Upper lobe of right lung (tissue), 1 donor: ENCODE results near the gene CFAP299. TPM values are rescaled to one million over a fixed set of nuclear protein-coding genes. Genes with fewer than 3 reads are reported as not detected.

Experiments used
- ATAC-seq: fragments of 200-7000 bp; cut with Tn5 transposase; one replicate; pipeline ENCODE4 v1.9.1; 2020; ENCODE audit warnings: mild to moderate bottlenecking, moderate library complexity
- DNase-seq: peaks from one replicate; pipeline ENCODE4 v3.0.0-alpha.2; 2020
- H3K27ac ChIP-seq: fragments of 200-600 bp; one replicate; pipeline ENCODE4 v1.8.0; 2022
- H3K27me3 ChIP-seq: fragments of 200-600 bp; one replicate; pipeline ENCODE4 v1.8.0; 2022; ENCODE audit warnings: mild to moderate bottlenecking
- H3K36me3 ChIP-seq: fragments of 200-600 bp; one replicate; pipeline ENCODE4 v1.8.0; 2022
- H3K4me1 ChIP-seq: fragments of 200-600 bp; one replicate; pipeline ENCODE4 v1.8.0; 2022
- H3K4me3 ChIP-seq: fragments of 200-600 bp; one replicate; pipeline ENCODE4 v1.8.0; 2022; ENCODE audit warnings: mild to moderate bottlenecking
- H3K9me3 ChIP-seq: fragments of 200-600 bp; one replicate; pipeline ENCODE4 v1.8.0; 2022
- intact Hi-C: fragments of 100-400 bp; cut with DNase I; formaldehyde crosslinking; loops from one replicate; pipeline ENCODE4 v1.11.0; 2022
- total RNA-seq: library from RNA; stranded (reverse); fragmentation: NEBNext Ultra II Directional; extraction: Animal tissue kit (Norgen Biotek cat#: 25700); gene quantifications from one replicate; pipeline ENCODE4 v1.2.1, GENCODE V29; 2021
- TF ChIP-seq, protein P1 (sequence below): fragments of 200-600 bp; IDR thresholded peaks from one replicate; pipeline ENCODE4 v1.8.0; 2022; ENCODE audit warnings: antibody characterized with exemption
- donor health status: DM: no; HTN: yes; CAD: no; lungs with severe emphysema.

Gene CFAP299
- total RNA-seq, 1 donor from 2014 or later: not detected

DNA sequence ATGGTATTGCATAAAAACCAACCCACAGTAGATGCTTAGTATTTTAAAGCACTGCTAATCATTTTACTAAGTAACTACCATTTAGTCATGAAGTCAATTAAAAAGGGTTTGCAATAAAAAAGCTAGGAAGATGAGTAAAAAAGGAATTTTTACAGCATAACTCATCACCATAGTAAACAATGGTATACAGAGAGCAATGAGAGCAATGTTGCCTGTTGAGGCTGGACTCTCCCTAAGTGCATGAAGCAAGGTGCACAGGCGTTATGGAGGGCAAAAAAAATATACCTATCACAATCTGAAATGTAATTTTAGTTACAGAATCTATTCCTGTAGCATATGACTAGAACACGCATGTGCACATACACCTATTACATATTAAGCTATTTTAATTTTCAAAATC is 565.4 kb downstream of the CFAP299 start:
- no peak for DNase-seq
- Histone ChIP-seq H3K27ac (no peak overlapping the region), H3K9me3 (no peaks in the 10 kb centered on the region), H3K27me3 (no peaks in the 10 kb centered on the region), H3K4me1 (no peaks in the 10 kb centered on the region), H3K36me3 (no peaks in the 10 kb centered on the region), H3K4me3 (no peak overlapping the region)
- intact Hi-C loops: no loop called here
- TF ChIP-seq, protein P1, sequence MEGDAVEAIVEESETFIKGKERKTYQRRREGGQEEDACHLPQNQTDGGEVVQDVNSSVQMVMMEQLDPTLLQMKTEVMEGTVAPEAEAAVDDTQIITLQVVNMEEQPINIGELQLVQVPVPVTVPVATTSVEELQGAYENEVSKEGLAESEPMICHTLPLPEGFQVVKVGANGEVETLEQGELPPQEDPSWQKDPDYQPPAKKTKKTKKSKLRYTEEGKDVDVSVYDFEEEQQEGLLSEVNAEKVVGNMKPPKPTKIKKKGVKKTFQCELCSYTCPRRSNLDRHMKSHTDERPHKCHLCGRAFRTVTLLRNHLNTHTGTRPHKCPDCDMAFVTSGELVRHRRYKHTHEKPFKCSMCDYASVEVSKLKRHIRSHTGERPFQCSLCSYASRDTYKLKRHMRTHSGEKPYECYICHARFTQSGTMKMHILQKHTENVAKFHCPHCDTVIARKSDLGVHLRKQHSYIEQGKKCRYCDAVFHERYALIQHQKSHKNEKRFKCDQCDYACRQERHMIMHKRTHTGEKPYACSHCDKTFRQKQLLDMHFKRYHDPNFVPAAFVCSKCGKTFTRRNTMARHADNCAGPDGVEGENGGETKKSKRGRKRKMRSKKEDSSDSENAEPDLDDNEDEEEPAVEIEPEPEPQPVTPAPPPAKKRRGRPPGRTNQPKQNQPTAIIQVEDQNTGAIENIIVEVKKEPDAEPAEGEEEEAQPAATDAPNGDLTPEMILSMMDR: no peak
- ATAC-seq: no peak

DNA sequence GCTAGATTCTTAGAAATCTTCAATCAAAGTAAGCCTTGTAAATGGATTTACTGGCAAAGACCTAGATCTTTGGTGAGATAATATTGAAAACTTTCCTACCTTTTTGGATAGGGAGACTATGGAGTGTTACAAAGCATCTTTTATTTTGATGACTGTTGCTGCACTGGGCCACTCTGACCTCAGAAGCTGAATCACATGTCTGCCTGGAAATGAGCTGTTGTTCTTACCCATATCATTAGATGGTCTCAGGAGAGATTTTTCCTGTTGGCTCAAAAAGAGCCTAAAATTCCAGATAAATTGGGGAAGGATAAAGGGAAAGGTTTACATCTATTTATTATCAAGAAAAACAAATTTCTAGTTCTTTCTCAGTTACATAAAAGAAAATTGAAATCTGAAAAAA is 567.5 kb downstream of the CFAP299 start:
- no peak overlapping the region for H3K4me3 ChIP-seq
- H3K27ac ChIP-seq: no peak overlapping the region
- H3K27me3 ChIP-seq: no peaks in the 10 kb centered on the region
- no peak for DNase-seq
- H3K4me1 ChIP-seq: no peaks in the 10 kb centered on the region
- no peaks in the 10 kb centered on the region for H3K9me3 ChIP-seq
- TF ChIP-seq, protein P1: no peak
- no peaks in the 10 kb centered on the region for H3K36me3 ChIP-seq
- intact Hi-C loops: no loop called here
- ATAC-seq: no peak

DNA sequence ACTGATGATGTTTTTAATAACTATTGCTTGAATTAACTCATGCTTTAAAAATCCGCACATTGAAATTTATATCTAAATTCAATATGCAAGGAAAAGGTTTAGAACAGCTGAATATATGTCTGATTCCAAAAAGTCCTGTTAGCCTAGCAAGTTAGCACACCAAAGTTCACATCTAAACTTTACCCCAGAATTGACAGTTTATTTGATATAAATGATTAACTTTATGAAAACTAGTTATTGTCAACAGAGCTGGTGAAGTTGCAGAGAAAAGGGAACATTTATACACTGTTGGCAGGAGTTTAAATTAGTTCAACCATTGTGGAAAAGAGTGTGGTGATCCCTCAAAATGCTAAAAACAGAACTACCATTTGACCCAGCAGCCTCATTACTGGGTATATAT is 574.4 kb downstream of the CFAP299 start:
- no peak overlapping the region for H3K4me3 ChIP-seq
- H3K27me3 ChIP-seq: no peaks in the 10 kb centered on the region
- intact Hi-C loops: no loop called here
- ATAC-seq (no peak), DNase-seq (no peak)
- TF ChIP-seq, protein P1: no peak
- H3K9me3 ChIP-seq: no peaks in the 10 kb centered on the region
- H3K36me3 ChIP-seq: no peaks in the 10 kb centered on the region
- H3K27ac ChIP-seq: no peak overlapping the region
- H3K4me1 ChIP-seq: no peaks in the 10 kb centered on the region

DNA sequence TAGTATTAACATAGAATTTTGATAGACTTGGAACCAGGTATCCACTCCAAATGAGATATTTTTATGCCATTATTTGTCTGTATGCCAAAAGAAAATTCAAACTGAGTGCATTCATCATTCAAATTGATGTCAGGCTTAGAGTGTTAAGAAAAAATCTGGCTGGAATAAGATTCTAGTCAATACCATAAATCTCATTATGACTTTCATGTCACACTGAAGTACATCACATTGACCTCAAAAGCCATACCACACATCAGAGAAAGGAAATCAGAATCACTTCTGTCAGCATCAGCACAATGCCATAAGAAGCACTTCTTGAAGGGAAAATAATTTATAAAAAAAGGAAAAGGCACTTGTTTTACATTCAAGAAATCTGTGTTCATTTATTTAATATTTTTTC is 575.9 kb downstream of the CFAP299 start:
- TF ChIP-seq, protein P1: no peak
- ATAC-seq: no peak
- intact Hi-C loops: no loop called here

DNA sequence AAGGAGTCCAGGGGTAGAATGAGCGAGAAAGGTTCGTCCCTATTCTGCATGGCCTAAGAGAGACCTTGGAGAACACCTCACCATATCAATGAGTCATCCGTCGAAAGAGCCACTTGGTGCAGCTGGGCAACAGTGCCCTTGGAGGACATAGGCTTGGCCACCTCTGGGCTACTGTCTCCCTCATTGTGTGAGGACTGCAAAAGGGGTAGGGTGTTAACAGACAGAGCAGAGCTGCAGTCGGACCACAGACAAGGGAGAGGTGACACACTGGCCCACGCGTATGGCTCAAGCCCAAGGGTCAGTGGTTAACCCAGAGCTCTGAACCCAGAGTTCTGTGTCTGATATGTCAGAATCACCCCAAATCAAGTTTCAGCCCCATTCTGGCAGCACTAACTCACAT is 576.8 kb downstream of the CFAP299 start:
- Histone ChIP-seq H3K27me3 (no peaks in the 10 kb centered on the region), H3K4me1 (no peaks in the 10 kb centered on the region), H3K4me3 (no peak overlapping the region), H3K36me3 (no peaks in the 10 kb centered on the region), H3K9me3 (no peaks in the 10 kb centered on the region), H3K27ac (no peak overlapping the region)
- TF ChIP-seq, protein P1: no peak
- ATAC-seq (peak; percentile 28), DNase-seq (no peak)
- intact Hi-C loops: no loop called here

More for the DNA sequence above, 575.9 kb downstream of the CFAP299 start:
- Histone ChIP-seq H3K36me3 (no peaks in the 10 kb centered on the region), H3K4me1 (no peaks in the 10 kb centered on the region), H3K9me3 (no peaks in the 10 kb centered on the region), H3K27ac (no peak overlapping the region), H3K4me3 (no peak overlapping the region), H3K27me3 (no peaks in the 10 kb centered on the region)
- no peak for DNase-seq

DNA sequence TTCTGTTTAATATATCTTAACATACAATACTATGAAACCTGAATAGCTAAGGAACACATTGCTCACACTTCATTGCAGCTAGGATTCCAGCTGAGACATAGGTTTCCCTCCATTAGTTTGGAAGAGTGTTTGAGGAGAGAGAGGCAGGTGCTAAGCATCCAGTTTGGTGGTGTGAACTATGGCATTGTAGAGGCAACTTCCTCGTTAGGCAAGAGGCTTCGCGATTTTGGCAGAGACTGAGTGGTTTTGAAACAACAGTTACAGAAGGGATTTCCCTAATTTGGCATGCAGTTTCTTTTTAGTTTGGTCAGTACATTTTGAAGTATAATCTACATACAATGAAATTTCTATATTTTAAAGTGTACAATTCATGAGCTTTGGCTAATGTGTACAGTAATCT is 577.9 kb downstream of the CFAP299 start:
- intact Hi-C loops: no loop called here
- H3K4me1 ChIP-seq: no peaks in the 10 kb centered on the region
- TF ChIP-seq, protein P1: no peak
- no peak for DNase-seq
- no peak overlapping the region for H3K4me3 ChIP-seq
- no peaks in the 10 kb centered on the region for H3K36me3 ChIP-seq
- no peaks in the 10 kb centered on the region for H3K9me3 ChIP-seq
- ATAC-seq: peak; percentile 43
- H3K27me3 ChIP-seq: no peaks in the 10 kb centered on the region
- no peak overlapping the region for H3K27ac ChIP-seq
